GM23338 (cell line): ENCODE results near the gene GDAP1L1. TPM values are rescaled to one million over a fixed set of nuclear protein-coding genes. Genes with fewer than 3 reads are reported as not detected.

Source experiments
- ATAC-seq: fragments of 200-7000 bp; cut with Tn5 transposase; 3 replicates; pipeline ENCODE4 v1.9.1; 2020
- DNase-seq: peaks from one replicate; pipeline ENCODE4 v3.0.0-alpha.2; 2015; ENCODE audit warnings: low spot score
- H2AFZ ChIP-seq: fragments of 200-600 bp; sonication (generic); 2 replicates; pipeline ENCODE4 v1.8.0; 2016; ENCODE audit warnings: antibody characterized with exemption, mild to moderate bottlenecking, moderate library complexity
- H3F3A ChIP-seq: fragments of 200-600 bp; sonication (generic); replicated peaks from 2 replicates; pipeline ENCODE4 v1.8.0; 2017; ENCODE audit warnings: antibody characterized with exemption, mixed run types, low read depth
- H3K27ac ChIP-seq: fragments of 200-600 bp; sonication (generic); 2 replicates; pipeline ENCODE4 v1.6.1; 2016; ENCODE audit warnings: low read depth
- H3K27me3 ChIP-seq: fragments of 200-600 bp; sonication (generic); 2 replicates; pipeline ENCODE4 v1.8.0; 2016; ENCODE audit warnings: mild to moderate bottlenecking, mixed run types, moderate library complexity; ENCODE audit not compliant: insufficient read depth
- H3K36me3 ChIP-seq: fragments of 200-600 bp; sonication (generic); 2 replicates; pipeline ENCODE4 v1.8.0; 2016; ENCODE audit warnings: mild to moderate bottlenecking; ENCODE audit not compliant: insufficient read depth
- H3K4me1 ChIP-seq: fragments of 200-600 bp; sonication (generic); 2 replicates; pipeline ENCODE4 v1.8.0; 2016; ENCODE audit warnings: mild to moderate bottlenecking, moderate library complexity; ENCODE audit not compliant: insufficient read depth
- H3K4me2 ChIP-seq: fragments of 200-600 bp; sonication (generic); 2 replicates; pipeline ENCODE4 v1.7.1; 2017; ENCODE audit warnings: mixed run types
- H3K4me3 ChIP-seq: fragments of 200-600 bp; sonication (generic); 2 replicates; pipeline ENCODE4 v1.6.1; 2016; ENCODE audit warnings: mixed run types
- H3K79me2 ChIP-seq: fragments of 200-600 bp; sonication (generic); replicated peaks from 2 replicates; pipeline ENCODE4 v1.8.0; 2017; ENCODE audit warnings: mild to moderate bottlenecking; ENCODE audit not compliant: insufficient read depth
- H3K9me2 ChIP-seq: fragments of 200-600 bp; sonication (generic); 2 replicates; pipeline ENCODE4 v1.8.0; 2017; ENCODE audit not compliant: insufficient read depth
- H4K20me1 ChIP-seq: fragments of 200-600 bp; sonication (generic); replicated peaks from 2 replicates; pipeline ENCODE4 v1.8.0; 2017; ENCODE audit warnings: mild to moderate bottlenecking; ENCODE audit not compliant: insufficient read depth
- H3K27ac Mint-ChIP-seq: 2 replicates; pipeline ENCODE4 v1.8.0; 2020; ENCODE audit warnings: inconsistent platforms, mild to moderate bottlenecking, moderate library complexity, mixed read lengths
- H3K27me3 Mint-ChIP-seq: 3 replicates; pipeline ENCODE4 v1.8.0; 2022; ENCODE audit warnings: low read depth, mild to moderate bottlenecking, moderate library complexity, mixed read lengths, inconsistent platforms; ENCODE audit not compliant: insufficient read depth, poor library complexity
- H3K36me3 Mint-ChIP-seq: 3 replicates; pipeline ENCODE4 v1.8.0; 2021; ENCODE audit warnings: low read depth, mild to moderate bottlenecking, inconsistent platforms, moderate library complexity, mixed read lengths
- H3K4me1 Mint-ChIP-seq: 3 replicates; pipeline ENCODE4 v1.8.0; 2020; ENCODE audit warnings: mild to moderate bottlenecking, inconsistent platforms, mixed read lengths
- H3K4me3 Mint-ChIP-seq: 3 replicates; pipeline ENCODE4 v1.8.0; 2021; ENCODE audit warnings: moderate library complexity, mild to moderate bottlenecking, inconsistent platforms, mixed read lengths
- H3K9me3 Mint-ChIP-seq: 3 replicates; pipeline ENCODE4 v1.8.0; 2020; ENCODE audit warnings: moderate library complexity, mild to moderate bottlenecking, inconsistent platforms, mixed read lengths
- CREB1 ChIP-seq: fragments of 250-450 bp; sonication (Bioruptor Pico); IDR thresholded peaks from 2 replicates; pipeline ENCODE4 v1.5.0; 2020; ENCODE audit warnings: low read depth, mild to moderate bottlenecking, moderate library complexity
- CTCF ChIP-seq, 2 experiments: fragments of 200-600 bp in 1 of 2; sonication (generic) in 1 of 2; conservative IDR thresholded peaks; 2 replicates each; pipeline versions ENCODE4 v1.5.1 to v1.6.1; 2016 to 2017; ENCODE audit warnings: antibody characterized with exemption in 2 of 2, low read depth in 2 of 2, mild to moderate bottlenecking in 2 of 2, moderate library complexity in 1 of 2
- EZH2phosphoT487 ChIP-seq: fragments of 200-600 bp; sonication (generic); IDR thresholded peaks from one replicate; pipeline ENCODE4 v1.8.1; 2018; ENCODE audit warnings: antibody characterized with exemption; ENCODE audit not compliant: unreplicated experiment
- ZNF114 ChIP-seq: fragments of 250-450 bp; sonication (Bioruptor Pico); IDR thresholded peaks from 2 replicates; pipeline ENCODE4 v1.5.0; 2020; ENCODE audit warnings: mild to moderate bottlenecking, moderate library complexity
- ZNF462 ChIP-seq: fragments of 250-450 bp; sonication (Bioruptor Pico); IDR thresholded peaks from 2 replicates; pipeline ENCODE4 v1.5.0; 2020; ENCODE audit warnings: mild to moderate bottlenecking, moderate library complexity
- polyA plus RNA-seq: library from polyadenylated mRNA; unstranded; fragments of >200 nt; fragmentation: Nextera tagmentation; extraction: Ambion mirVana; gene quantifications from 2 replicates; pipeline ENCODE4 v1.2.1, GENCODE V29; 2016
- total RNA-seq: library from RNA; depleted of rRNA; stranded (reverse); fragments of >200 nt; shearing (Covaris generic); gene quantifications from 2 replicates; pipeline ENCODE4 v1.2.3, GENCODE V29; 2014

The GDAP1L1 gene
- total and polyA plus RNA-seq, 2 experiments from 2014 or later, result 4.5 to 11.2 TPM

- no peak for TF ChIP-seq CTCF (conservative IDR thresholded peaks at IDR 0.05; ENCODE audit: low read depth in 2 of 2)
Observed at GRCh38 chr20:44287272-44288097, 40.4 kb downstream of the GDAP1L1 start (continued).

GRCh38 chr20:44288252-44288651, 41.1 kb downstream of the GDAP1L1 start:
- no peak overlapping the region for H3K27ac Mint-ChIP-seq
- H3K4me1 ChIP-seq, result no peaks in the 10 kb centered on the region

GRCh38 chr20:44291754-44292153, 44.6 kb downstream of the GDAP1L1 start:
- H2AFZ ChIP-seq, result no peak overlapping the region
- no peaks in the 10 kb centered on the region for H3K9me2 ChIP-seq
- H3K27me3 Mint-ChIP-seq, result peaks cover 5% of the 10 kb centered on the region
- no peaks in the 10 kb centered on the region for H3K4me1 ChIP-seq
- H3K36me3 Mint-ChIP-seq, result peaks cover 3% of the 10 kb centered on the region; the same call in 1 of the 3 replicates
- no peak overlapping the region for H3K4me3 Mint-ChIP-seq
- H3K4me3 ChIP-seq, result no peak overlapping the region
- DNase-seq (peak; percentile 22), ATAC-seq (no peak)
- no peaks in the 10 kb centered on the region for H4K20me1 ChIP-seq
- peaks cover 3% of the 10 kb centered on the region for H3K4me1 Mint-ChIP-seq
- H3K27me3 ChIP-seq, result no peaks in the 10 kb centered on the region
- no peaks in the 10 kb centered on the region for H3K79me2 ChIP-seq
- no peak overlapping the region for H3K27ac Mint-ChIP-seq
- peaks cover 3% of the 10 kb centered on the region; the same call in 2 of the 3 replicates for H3K9me3 Mint-ChIP-seq
- H3K36me3 ChIP-seq, result no peaks in the 10 kb centered on the region
- no peak overlapping the region for H3K4me2 ChIP-seq
- no peaks in the 10 kb centered on the region for H3F3A ChIP-seq
- no peak overlapping the region for H3K27ac ChIP-seq
- TF ChIP-seq ZNF114 (CRISPR knock-in tag), result no peak
- TF ChIP-seq ZNF462 (CRISPR knock-in tag), result no peak
- no peak for TF ChIP-seq EZH2phosphoT487

More at GRCh38 chr20:44288252-44288651, 41.1 kb downstream of the GDAP1L1 start:
- Histone ChIP-seq H3K4me2 (no peak overlapping the region), H3K9me2 (no peaks in the 10 kb centered on the region), H4K20me1 (no peaks in the 10 kb centered on the region; the same call in 1 of the 2 replicates), H3K27ac (no peak overlapping the region), H3F3A (no peaks in the 10 kb centered on the region), H3K36me3 (no peaks in the 10 kb centered on the region), H3K27me3 (no peaks in the 10 kb centered on the region), H3K4me3 (no peak overlapping the region), H3K79me2 (no peaks in the 10 kb centered on the region), H2AFZ (no peak overlapping the region)
- peak; percentile 49 for DNase-seq
- TF ChIP-seq CREB1 (CRISPR knock-in tag) (no peak), CTCF (conservative IDR thresholded peaks at IDR 0.05; ENCODE audit: low read depth in 2 of 2) (peak; percentile 19 to 21; a peak in 1 of 4 replicates)
- H3K4me1 Mint-ChIP-seq, result no peaks in the 10 kb centered on the region
- H3K9me3 Mint-ChIP-seq, result peaks cover 3% of the 10 kb centered on the region; the same call in 2 of the 3 replicates
- peaks cover 3% of the 10 kb centered on the region; the same call in 1 of the 3 replicates for H3K36me3 Mint-ChIP-seq
- peaks cover 3% of the 10 kb centered on the region for H3K27me3 Mint-ChIP-seq
- no peak overlapping the region for H3K4me3 Mint-ChIP-seq
- peak; percentile 39; the same call in 1 of the 3 replicates for ATAC-seq
